Head of caudate nucleus (tissue), 42 donors: ENCODE results near the gene ERVMER34-1.

ENCODE experiments used
- DNase-seq, 42 donors: peaks; one replicate each; pipeline versions ENCODE4 v3.0.0 to v3.0.0-alpha.2; 2020 to 2021; ENCODE audit warnings: mixed read lengths in 7 of 42
- intact Hi-C: fragments of 100-400 bp; cut with DNase I; formaldehyde crosslinking; loops from one replicate; pipeline ENCODE4 v1.15.0; 2022

The ERVMER34-1 gene, protein sequence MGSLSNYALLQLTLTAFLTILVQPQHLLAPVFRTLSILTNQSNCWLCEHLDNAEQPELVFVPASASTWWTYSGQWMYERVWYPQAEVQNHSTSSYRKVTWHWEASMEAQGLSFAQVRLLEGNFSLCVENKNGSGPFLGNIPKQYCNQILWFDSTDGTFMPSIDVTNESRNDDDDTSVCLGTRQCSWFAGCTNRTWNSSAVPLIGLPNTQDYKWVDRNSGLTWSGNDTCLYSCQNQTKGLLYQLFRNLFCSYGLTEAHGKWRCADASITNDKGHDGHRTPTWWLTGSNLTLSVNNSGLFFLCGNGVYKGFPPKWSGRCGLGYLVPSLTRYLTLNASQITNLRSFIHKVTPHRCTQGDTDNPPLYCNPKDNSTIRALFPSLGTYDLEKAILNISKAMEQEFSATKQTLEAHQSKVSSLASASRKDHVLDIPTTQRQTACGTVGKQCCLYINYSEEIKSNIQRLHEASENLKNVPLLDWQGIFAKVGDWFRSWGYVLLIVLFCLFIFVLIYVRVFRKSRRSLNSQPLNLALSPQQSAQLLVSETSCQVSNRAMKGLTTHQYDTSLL

DNA sequence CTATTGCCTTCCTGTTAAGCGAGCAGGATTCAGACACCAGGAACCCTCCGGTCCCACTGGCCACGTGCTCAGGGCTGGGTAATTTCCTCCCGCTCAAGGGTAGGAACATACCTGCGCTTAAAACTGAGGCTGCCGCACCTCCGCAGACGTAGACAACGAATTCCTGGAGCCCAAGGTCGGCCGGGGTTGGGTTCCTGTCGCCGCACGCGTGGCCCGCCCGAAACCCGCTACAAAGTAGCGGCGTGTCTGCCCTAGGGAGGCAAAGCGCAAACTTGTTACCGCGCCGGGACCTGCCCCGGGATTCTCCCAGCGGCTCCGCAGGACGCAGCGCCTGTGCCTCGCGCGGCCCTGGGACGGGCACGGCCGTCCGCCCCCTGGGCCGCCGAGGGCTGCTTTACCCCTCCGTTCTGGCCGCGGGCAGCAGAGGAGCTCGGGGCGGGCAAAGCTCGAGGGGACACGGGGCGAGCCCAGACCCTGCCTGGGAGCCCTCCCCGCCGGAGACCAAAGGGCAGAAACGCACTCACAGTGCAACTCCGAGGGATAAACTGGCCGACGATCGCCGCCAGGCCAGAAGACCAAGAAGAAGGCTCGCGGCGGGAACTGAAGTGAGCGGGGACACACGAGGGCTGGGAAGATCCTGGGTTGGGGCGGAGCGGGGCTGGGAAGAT is at the start of gene ERVMER34-1:
Gene ERVMER34-1 (minus strand): TSS at position 607 of the 668 bp plus-strand sequence. CDS start 5,905 bp downstream, outside the sequence.
- intact Hi-C loops = no loop called here
- DNase-seq = peak in 13 of 42 donors; percentile 2 to 46 (median 15)

DNA sequence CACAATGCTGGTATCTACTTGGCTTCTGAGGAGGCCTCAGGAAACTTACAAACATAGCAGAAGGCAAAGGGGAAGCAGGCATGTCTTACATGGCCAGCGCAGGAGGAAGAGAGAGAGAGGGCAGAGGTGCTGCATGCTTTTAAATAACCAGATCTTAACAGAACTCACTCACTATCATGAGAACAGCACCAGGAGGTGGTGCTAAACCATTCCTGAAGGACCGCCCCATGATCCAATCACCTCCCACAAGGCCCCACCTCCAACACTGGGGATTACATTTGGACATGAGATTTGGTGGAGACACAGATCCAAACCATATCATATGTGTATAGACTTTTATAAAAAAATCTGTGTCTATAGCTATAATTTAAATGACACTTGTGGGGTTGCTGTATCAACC is 48.6 kb upstream of the ERVMER34-1 start:
- DNase-seq = no peak
- intact Hi-C loops = no loop called here

DNA sequence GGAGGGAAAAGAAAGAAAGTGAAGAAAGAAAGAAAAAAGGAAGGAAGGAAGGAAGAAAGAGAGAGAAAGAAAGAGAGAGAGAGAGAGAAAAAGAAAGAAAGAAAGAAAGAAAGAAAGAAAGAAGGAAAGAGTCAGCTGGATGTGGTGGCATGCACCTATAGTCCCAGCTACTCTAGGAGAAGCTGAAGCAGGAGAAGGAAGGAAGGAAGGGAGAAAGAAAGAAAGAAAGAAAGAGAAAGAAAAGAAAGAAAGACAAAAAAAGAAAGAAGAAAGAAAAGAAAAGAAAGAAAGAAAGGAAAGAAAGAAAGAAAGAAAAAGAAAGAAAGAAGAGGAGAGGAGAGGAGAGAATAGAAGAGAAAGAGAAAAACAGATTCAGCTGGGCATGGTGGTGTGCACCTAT is 44.3 kb upstream of the ERVMER34-1 start:
- DNase-seq = no peak
- intact Hi-C loops = no loop called here

DNA sequence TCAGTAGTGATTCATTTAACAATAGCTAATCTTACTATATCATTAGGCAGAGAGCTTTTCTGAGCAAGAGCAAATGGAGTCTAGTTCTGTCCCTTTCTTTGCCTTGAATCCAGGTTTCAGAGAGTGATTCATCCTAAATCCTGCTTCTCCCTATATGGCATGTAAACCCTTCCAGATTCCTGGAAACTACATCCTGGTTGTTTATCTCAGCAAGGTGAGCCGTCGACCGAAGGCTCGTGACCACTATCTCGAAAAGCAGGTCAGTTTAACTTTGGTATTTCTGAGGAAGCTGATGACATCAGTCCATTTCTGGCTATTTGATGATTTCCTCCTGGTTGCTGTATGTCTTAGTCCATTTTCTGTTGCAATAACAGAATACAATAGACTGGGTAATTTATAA is 40.7 kb upstream of the ERVMER34-1 start:
- intact Hi-C loops = no loop called here
- DNase-seq = no peak

DNA sequence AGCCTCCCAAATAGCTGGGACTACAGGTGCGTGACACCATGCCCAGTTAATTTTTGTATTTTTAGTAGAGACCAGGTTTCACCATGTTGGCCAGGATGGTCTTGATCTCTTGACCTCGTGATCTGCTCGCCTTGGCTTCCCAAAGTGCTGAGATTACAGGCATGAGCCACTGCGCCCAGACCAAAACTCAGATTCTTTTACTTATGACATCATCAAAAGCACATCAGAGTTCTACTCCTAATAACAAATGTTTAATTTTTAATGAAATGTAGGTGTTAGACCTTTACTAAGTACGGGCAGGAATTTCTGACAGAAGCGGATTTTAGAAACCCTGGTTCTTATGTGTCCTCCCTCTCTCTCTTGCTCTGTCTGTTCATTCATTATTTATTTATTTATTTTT is 38.5 kb upstream of the ERVMER34-1 start:
- no peak for DNase-seq
- intact Hi-C loops = no loop called here

DNA sequence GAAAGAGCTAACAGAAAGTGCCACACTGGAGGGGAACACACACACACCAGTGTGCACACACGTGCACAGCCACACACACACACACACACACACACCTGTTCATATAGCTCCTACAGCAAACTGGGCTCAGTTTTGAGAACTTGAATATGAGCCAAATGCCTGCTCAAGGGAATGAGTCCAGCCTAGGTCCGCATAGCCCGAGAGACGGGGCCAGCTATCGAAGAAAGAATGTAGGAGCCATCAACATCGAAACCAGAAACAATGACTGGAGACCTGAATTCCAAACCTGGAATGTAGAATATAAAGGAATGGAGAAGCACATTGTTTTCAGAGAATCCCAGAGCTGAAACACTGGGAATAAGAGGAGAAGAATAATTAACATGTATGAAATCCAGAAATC is 37.6 kb upstream of the ERVMER34-1 start:
- intact Hi-C loops = no loop called here
- no peak for DNase-seq

DNA sequence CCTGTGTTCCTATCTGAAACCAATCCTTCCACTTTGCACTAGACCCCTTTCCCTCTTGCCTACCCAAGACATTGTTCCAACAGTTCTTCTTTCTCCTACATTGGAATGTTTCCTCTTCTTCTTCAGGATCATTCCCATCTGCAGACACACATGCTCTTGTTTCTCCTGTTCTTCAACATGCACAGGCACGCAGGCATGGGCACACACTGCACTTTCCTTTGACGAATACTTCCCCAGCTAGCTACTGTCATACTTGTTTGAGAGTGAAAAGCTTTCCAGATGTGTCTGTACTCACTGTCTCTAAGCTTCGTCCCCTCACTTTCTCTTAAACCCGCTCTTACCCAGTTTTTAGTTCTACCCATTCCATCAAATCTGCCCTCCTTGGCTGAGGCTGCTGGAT is 31.8 kb upstream of the ERVMER34-1 start:
- DNase-seq = no peak
- intact Hi-C loops = no loop called here

DNA sequence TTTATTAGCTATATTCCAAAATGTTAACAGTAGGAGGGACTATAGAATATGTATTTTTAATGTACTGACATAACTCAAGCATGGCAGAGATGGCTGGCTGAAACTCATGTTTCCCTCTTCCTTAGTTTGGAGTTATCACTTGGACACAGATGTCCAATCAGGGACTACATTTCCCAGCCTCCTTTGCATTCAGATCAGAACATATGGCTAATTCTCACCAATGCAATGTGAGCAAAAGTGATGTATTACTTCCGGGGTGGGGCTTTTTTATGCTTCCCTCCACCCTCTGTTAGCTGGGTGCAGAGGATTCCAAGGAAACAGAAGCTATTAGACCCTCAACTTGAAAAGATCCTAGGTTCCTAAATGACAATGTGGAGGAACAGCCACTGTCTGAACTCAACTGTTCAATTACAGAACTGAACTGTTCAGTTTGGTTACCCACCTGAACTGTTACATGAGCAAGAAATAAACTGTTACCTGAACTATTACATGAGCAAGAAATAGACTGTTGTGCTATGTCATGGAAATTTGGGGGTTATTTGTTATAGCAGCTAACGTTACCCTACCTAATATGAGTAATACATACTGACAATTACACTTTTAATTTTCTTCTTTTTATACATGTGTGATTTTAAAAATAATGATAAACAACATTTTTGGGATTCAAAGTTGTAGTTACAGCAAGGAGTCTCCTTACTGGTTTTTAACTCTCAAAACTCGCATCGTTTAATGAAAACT is 29.6 kb upstream of the ERVMER34-1 start:
- DNase-seq = no peak
- intact Hi-C loops = no loop called here

DNA sequence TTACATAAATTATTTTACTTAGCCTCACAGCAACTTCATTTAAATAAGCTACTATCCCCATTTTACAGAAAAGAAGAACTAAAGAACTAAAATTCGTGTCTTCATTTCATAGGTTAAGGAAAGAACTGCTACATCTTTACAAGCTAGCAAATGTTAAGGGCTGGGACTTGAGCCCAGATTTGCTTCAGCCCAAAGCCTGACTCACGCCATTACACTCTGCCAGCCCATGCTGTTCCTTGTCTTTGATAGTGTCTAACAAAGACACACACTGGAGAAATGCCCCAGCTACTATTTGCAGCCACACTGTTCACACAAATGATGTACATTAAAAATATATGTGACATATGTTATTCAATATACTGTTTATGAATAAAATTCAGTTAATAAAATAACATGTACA is 29.0 kb upstream of the ERVMER34-1 start:
- DNase-seq = peak in 5 of 42 donors; percentile 2 to 47 (median 14)
- intact Hi-C loops = no loop called here

DNA sequence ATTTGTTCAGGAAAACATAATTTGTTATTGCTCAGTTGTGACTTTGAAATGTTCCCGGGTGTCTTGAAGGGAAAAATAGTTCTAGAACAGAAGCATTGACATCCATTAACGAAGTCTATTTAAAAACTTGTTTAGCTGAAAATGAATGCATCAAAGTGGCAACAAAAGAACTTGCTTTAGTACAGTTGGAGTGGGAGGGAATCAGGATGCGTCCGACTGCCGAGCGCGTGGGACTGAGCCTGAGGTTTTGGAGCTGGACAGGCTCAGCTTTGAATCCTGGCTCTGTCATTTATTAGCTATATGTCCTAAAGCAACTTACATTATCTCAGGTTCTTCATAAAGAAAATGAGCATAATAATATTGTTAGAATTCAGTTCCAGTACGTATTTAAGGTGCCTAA is 9.0 kb upstream of the ERVMER34-1 start:
- DNase-seq = no peak

DNA sequence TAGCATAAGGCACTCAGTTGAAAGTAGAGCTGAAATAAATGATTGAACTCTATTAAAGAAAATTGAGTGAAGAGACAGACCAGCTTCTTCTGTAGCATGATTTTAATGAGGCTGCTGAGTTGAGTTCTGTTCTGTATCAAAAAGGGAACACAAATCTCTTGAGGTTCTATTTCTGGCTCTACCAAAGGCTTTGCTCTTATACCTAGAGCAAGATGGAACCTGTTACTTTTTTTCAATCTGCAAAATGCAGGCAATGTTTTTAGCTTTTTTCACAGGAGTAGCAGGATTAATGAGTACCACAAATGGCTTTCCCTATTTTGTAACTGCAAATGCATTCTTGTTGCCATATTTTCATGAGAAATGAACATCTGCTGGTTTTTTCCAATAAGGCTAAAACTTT is 4.2 kb upstream of the ERVMER34-1 start:
- DNase-seq = no peak
- intact Hi-C loops = no loop called here

More for the DNA sequence above, 9.0 kb upstream of the ERVMER34-1 start:
- intact Hi-C loops = no loop called here

DNA sequence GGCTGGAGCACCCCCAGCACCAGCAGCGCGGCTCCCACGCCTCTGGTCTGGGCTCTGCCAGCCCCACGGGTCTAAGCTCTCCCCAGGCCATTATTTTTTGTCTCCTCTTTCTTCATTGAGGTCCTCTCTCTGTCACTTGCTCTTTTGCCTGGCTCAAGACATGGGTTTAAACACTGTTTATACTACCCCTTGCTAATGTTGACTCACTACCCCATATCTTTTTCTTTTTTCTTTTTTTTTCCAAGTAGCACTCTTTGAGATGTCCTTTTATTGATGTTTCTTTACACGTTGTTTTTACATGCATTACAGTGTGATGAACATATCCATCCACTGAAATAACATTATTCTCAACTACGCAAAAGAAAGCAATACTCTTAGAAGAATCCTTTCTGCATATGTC is 1.7 kb upstream of the ERVMER34-1 start:
- no peak for DNase-seq
- intact Hi-C loops = no loop called here

DNA sequence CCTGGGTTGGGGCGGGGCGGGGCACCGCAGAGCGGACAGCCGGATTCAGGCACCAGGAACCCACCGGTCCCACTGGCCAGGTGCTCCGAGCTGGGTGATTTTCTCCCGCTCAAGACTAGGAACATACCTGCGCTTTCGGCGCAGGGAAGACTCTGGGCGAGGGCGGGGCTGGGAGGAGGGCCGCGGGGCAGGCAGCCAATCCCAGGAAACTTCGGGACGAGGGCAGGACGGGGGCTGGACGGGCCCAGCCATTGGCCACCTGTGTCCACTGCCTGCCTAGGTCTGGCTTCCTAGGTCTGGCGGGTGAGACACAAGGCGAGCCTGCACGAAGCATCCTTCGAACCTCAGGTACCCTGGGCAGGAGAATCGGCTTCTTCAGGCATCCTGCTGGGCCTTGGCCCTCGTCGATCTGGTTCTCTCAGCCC is 274 bp upstream of the ERVMER34-1 start:
- intact Hi-C loops = no loop called here
- DNase-seq = peak in 34 of 42 donors; percentile 2 to 61 (median 32)

DNA sequence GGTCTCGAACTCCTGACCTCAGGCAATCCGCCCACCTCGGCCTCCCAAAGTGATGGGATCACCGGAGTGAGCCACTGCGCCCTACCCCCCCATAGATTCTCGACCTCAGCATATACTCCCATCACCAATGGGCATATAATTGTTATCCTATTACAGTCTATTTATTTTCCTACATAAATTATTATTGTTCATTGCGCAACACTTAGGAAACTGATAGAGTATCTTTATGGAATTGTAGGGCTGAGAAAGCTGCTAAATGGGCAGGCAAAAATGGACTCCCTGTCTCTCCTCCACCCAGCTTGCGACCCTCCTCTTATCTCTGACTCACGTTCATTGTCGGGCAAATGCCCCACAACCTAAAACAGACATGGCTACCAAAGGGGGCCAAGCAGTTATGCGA is 1.0 kb downstream of the ERVMER34-1 start:
- intact Hi-C loops = no loop called here
- no peak for DNase-seq

DNA sequence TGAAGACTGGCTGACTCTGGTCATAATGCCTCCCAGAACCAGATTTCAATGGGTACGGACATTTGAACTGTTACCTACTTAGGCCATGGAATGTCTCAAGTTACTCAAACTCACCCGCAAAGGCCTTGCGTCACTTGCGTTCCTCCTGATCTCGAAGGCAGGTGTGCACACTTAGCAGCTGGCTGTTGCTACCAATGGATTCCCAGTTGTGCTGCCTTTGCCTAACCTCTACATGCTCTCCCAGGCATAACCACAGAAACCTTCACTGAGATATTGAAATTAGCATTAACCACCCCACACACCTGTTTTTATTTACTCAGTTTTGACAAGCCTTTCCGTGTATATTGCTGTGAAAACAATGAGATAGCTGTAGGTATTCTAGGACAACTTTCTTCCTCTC is 2.8 kb downstream of the ERVMER34-1 start:
- intact Hi-C loops = no loop called here

DNA sequence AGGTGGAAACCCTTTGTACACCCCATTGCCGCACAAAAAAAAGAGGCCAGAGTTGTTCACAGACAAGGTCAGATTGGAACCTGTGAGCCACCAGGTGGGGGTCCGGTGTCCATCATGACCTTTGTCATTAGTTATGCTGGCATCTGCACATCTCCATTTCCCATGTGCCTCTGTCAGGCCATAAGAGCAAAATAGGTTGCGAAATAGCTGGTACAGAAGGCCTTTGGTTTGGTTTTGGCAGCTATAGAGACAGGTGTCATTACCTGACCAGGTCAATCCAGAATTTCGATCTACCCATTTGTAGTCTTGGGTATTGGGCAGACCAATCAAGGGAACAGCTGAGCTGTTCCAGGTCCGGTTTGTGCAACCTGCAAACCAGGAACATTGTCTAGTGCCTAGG is 6.6 kb downstream of the ERVMER34-1 start:
- intact Hi-C loops = no loop called here
- no peak for DNase-seq

More for the DNA sequence above, 2.8 kb downstream of the ERVMER34-1 start:
- no peak for DNase-seq

DNA sequence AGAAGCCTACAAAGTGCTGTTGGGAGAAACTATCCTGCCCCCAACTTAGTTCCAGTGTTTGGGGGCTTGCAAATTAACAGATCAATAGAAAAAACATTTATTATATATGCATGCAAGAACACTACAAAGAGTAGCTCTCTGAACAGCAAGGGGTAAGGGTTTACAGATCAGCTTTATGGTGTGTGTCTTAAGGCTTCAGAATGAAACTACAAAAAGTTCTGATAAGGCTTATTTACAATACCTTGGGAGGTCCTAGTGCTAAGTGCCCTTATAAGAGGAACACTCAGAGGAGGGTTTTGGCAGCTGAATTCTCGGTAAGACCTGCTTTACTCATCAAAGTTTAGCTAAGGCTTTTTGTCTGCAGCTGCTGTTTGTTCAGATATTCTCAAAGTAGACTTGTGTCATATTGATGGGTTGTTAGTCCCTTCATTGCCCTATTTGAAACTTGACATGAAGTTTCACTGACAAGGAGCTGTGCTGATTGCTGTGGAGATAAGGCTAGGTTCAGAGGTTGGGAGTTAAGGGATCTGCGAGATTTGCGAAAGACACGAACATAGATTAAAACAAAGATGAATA is 7.7 kb downstream of the ERVMER34-1 start:
- DNase-seq = no peak
- intact Hi-C loops = no loop called here

DNA sequence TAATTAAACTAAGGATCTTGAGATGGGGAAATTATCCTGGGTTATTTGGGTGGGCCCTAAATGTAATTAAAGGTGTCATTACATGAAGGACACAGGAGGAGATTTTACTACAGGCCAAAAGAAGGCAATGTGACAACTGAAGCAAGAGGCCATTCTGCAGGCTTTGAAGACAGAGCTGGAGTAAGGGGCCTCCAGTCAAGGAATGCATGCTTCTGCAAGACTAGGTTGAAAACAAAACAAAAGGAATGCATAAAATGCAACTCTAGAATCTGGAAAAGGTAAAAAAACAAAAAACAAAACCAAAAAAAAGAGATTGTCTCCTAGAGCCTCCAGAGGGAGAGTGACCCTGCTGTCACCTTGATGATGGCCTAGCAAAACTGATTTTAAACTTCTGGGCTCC is 21.6 kb downstream of the ERVMER34-1 start:
- DNase-seq = no peak
- intact Hi-C loops = no loop called here

DNA sequence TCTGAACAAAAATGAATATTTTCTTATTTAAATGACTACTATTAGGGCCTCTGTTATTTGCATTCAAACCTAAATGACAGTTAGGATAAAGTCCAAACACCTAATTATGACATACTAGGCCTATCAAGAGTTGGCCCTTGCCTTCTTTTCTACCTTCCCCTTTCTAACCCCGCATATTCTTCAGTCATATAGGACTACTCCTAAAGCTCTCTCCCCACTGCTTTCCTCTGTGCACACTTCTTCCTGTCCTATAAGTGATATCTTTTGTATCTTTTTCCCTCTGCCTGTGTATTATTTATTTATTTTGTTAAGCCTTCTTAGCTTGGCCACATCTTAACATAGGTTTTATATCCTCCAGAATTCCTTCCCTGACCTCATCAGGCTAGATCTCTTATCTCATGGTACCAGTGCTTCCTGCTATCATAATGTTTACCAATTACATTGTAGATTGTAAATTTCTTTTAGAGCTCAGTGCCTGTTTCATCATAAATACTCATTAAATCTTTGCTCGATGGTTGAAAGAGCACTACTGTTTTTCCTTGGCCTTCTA is 22.5 kb downstream of the ERVMER34-1 start:
- intact Hi-C loops = no loop called here
- no peak for DNase-seq
